ENCODE data around the gene AATK. TPM values are rescaled to one million over a fixed set of nuclear protein-coding genes. Genes with fewer than 3 reads are reported as not detected.

AATK gene
- total and polyA plus RNA-seq, 2 experiments from 2014 or later = 5.7 to 6.3 TPM

GRCh38 chr17:81198826-81199481, 32.9 kb upstream of the AATK start:
- H4K20me1 ChIP-seq (ENCODE audit: insufficient read depth, poor library complexity, severe bottlenecking) = no peaks in the 10 kb centered on the region
- no peak overlapping the region for H3K4me2 ChIP-seq
- no peak overlapping the region for H3K27ac ChIP-seq
- no peak overlapping the region for H3K4me3 ChIP-seq
- no peaks in the 10 kb centered on the region for H3K9me3 ChIP-seq (ENCODE audit: low read depth)
- H3K4me1 ChIP-seq (ENCODE audit: insufficient read depth) = no peaks in the 10 kb centered on the region
- no peaks in the 10 kb centered on the region for H3K79me2 ChIP-seq
- H3K9me2 ChIP-seq (replicated peaks; ENCODE audit: insufficient read depth) = no peaks in the 10 kb centered on the region
- WGBS (ENCODE audit: low lambda C conversion rate, missing lambda C conversion rate) = 95% methylated on average over 22 of the region's 22 CpGs
- H3K36me3 ChIP-seq (replicated peaks; ENCODE audit: insufficient read depth, low read depth) = no peaks in the 10 kb centered on the region
- no peaks in the 10 kb centered on the region for H3K27me3 ChIP-seq
- TF ChIP-seq EZH2phosphoT487 (IDR thresholded peaks at IDR 0.05; ENCODE audit: low read depth, severe bottlenecking, unreplicated experiment) (no peak), EZH2 (IDR thresholded peaks at IDR 0.05; ENCODE audit: borderline replicate concordance) (no peak), CTCF (IDR thresholded peaks at IDR 0.05; ENCODE audit: poor library complexity) (no peak)
- no peak for DNase-seq (ENCODE audit: low spot score)
- H2AFZ ChIP-seq = no peak overlapping the region

- DNase-seq (ENCODE audit: low spot score) = no peak
- no peaks in the 10 kb centered on the region for H3K79me2 ChIP-seq
- no peak overlapping the region for H3K4me3 ChIP-seq
- no peak overlapping the region for H2AFZ ChIP-seq
- H4K20me1 ChIP-seq (ENCODE audit: insufficient read depth, poor library complexity, severe bottlenecking) = no peaks in the 10 kb centered on the region
- no peaks in the 10 kb centered on the region for H3K36me3 ChIP-seq (replicated peaks; ENCODE audit: insufficient read depth, low read depth)
- no peaks in the 10 kb centered on the region for H3K9me3 ChIP-seq (ENCODE audit: low read depth)
- H3K4me1 ChIP-seq (ENCODE audit: insufficient read depth) = no peaks in the 10 kb centered on the region
- no peaks in the 10 kb centered on the region for H3K9me2 ChIP-seq (replicated peaks; ENCODE audit: insufficient read depth)
- TF ChIP-seq EZH2 (IDR thresholded peaks at IDR 0.05; ENCODE audit: borderline replicate concordance) (no peak), EZH2phosphoT487 (IDR thresholded peaks at IDR 0.05; ENCODE audit: low read depth, severe bottlenecking, unreplicated experiment) (no peak), CTCF (IDR thresholded peaks at IDR 0.05; ENCODE audit: poor library complexity) (no peak)
- no peaks in the 10 kb centered on the region for H3K27me3 ChIP-seq
- WGBS (ENCODE audit: low lambda C conversion rate, missing lambda C conversion rate) = 96% methylated on average over 21 of the region's 21 CpGs
- H3K4me2 ChIP-seq = no peak overlapping the region
- no peak overlapping the region for H3K27ac ChIP-seq
Measured at GRCh38 chr17:81197831-81198490, 31.9 kb upstream of the AATK start.

GRCh38 chr17:81197409-81197795, 31.4 kb upstream of the AATK start:
- Histone ChIP-seq H2AFZ (no peak overlapping the region), H3K9me2 (replicated peaks; ENCODE audit: insufficient read depth) (no peaks in the 10 kb centered on the region), H3K4me1 (ENCODE audit: insufficient read depth) (no peaks in the 10 kb centered on the region), H3K27me3 (no peaks in the 10 kb centered on the region), H3K9me3 (ENCODE audit: low read depth) (no peaks in the 10 kb centered on the region), H3K36me3 (replicated peaks; ENCODE audit: insufficient read depth, low read depth) (no peaks in the 10 kb centered on the region), H3K4me3 (no peak overlapping the region), H4K20me1 (ENCODE audit: insufficient read depth, poor library complexity, severe bottlenecking) (no peaks in the 10 kb centered on the region), H3K27ac (no peak overlapping the region), H3K79me2 (no peaks in the 10 kb centered on the region), H3K4me2 (no peak overlapping the region)
- no peak for TF ChIP-seq EZH2phosphoT487 (IDR thresholded peaks at IDR 0.05; ENCODE audit: low read depth, severe bottlenecking, unreplicated experiment)
- TF ChIP-seq EZH2 (IDR thresholded peaks at IDR 0.05; ENCODE audit: borderline replicate concordance) = no peak
- TF ChIP-seq CTCF (IDR thresholded peaks at IDR 0.05; ENCODE audit: poor library complexity) = no peak
- no peak for DNase-seq (ENCODE audit: low spot score)
- 92% methylated on average over 11 of the region's 14 CpGs for WGBS (ENCODE audit: low lambda C conversion rate, missing lambda C conversion rate)

All from hepatocyte (in vitro differentiated cells).